IgD-negative memory B cell (primary cell): ENCODE data around the gene DDX31. TPM values are rescaled to one million over a fixed set of nuclear protein-coding genes. Genes with fewer than 3 reads are reported as not detected.

Experiments
- H3K27ac Mint-ChIP-seq, 3 donors: one replicate each; pipeline ENCODE4 v1.8.0; 2020 to 2022; ENCODE audit warnings: mild to moderate bottlenecking in 3 of 3, mixed read lengths in 3 of 3, moderate library complexity in 1 of 3
- H3K27me3 Mint-ChIP-seq: one replicate; pipeline ENCODE4 v1.8.0; 2021; ENCODE audit warnings: mixed read lengths
- H3K36me3 Mint-ChIP-seq: one replicate; pipeline ENCODE4 v1.8.0; 2020; ENCODE audit warnings: mild to moderate bottlenecking, mixed read lengths
- H3K4me1 Mint-ChIP-seq, 3 donors: one replicate each; pipeline ENCODE4 v1.8.0; 2020 to 2022; ENCODE audit warnings: mixed read lengths in 3 of 3, mild to moderate bottlenecking in 1 of 3
- H3K4me3 Mint-ChIP-seq, 4 donors: one replicate each; pipeline ENCODE4 v1.8.0; 2020 to 2022; ENCODE audit warnings: mild to moderate bottlenecking in 4 of 4, mixed read lengths in 4 of 4, moderate library complexity in 3 of 4
- H3K9me3 Mint-ChIP-seq, 3 donors: one replicate each; pipeline ENCODE4 v1.8.0; 2020 to 2021; ENCODE audit warnings: mixed read lengths in 3 of 3, mild to moderate bottlenecking in 1 of 3
- polyA plus RNA-seq: library from polyadenylated mRNA; unstranded; fragments of 300-500 nt; fragmentation: Illumina TruSeq; gene quantifications from one replicate; pipeline ENCODE4 v1.2.3, GENCODE V29; 2021

The DDX31 gene
- polyA plus RNA-seq, 1 donor from 2014 or later: 7.6 TPM

DNA sequence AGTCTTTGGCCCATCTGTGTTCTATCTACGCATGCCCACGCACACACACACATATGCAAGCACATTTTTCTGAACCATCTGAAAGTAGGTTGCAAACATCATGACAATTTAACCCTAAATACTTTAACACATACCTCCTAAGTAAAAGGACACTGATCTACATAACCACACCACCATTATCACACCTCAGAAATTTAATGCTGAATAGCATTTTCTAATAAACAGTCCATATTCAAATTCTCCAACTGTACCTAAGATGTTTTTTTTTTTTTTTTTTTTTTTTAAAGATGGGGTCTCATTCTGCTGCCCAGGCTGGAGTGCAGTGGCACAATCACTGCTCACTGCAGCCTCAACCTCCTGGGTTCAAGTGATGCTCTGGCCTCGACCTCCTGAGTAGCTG, 35.5 kb downstream of the DDX31 start:
- Mint-ChIP-seq H3K36me3 (peaks cover 8% of the 10 kb centered on the region), H3K27ac (no peak overlapping the region), H3K9me3 (no peaks in the 10 kb centered on the region), H3K4me3 (no peak overlapping the region), H3K4me1 (no peaks in the 10 kb centered on the region), H3K27me3 (no peaks in the 10 kb centered on the region)

DNA sequence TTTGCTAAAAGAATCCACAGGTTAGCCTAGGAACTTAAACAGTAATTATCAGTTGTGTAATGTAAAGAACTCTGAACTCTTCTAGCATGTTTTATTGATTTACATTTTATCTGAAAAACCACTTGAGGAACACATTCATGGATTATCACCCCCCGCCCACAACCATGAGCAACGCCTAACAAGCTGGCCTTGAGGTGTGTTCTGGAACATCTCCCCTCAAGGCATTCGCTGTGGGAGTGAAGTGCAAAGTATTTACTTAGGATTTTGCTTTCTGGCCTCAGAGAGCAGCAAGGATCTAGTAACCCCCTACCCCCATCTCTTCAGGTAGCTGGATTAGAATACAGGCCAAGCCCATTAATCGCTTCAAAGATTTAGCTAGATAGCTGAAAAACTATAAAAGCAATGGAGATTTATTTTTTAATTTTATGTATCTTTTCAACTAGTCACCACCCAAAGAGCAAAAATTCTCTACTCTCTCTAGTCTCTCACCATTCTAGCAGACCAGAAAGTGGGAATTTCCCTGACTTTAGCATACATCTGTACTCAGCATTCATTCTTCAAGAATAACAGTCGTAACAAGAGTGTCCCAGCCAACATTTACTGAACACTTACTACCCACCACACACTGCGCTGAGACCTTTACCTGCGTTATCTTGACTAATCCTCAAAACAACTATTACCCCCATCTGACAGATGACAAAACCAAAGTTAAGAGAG, 37.2 kb downstream of the DDX31 start:
- Mint-ChIP-seq H3K4me1 (no peaks in the 10 kb centered on the region), H3K36me3 (peaks cover 7% of the 10 kb centered on the region), H3K4me3 (no peak overlapping the region), H3K9me3 (no peaks in the 10 kb centered on the region), H3K27ac (no peak overlapping the region), H3K27me3 (no peaks in the 10 kb centered on the region)

DNA sequence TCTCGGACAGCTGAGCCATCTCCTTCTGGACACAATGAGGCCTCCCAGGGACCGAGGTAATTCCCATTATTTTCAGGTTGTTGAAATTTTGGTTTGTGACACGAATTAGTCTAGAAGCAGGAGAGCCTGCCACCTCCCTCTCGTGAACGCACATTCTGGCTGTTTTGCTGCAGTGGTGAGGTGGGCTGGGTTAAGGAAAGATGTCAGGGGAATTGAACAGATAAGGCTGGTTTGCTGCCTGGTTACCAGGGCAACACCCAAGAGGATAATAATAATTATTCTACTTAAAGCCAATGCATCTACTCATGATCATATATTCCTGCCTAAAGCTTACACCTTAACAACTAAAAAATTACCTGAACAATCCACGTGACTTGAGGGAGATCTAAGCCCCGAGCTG, 38.1 kb downstream of the DDX31 start:
- no peaks in the 10 kb centered on the region for H3K27me3 Mint-ChIP-seq
- H3K27ac Mint-ChIP-seq: no peak overlapping the region
- H3K4me3 Mint-ChIP-seq: no peak overlapping the region
- no peaks in the 10 kb centered on the region for H3K9me3 Mint-ChIP-seq
- no peaks in the 10 kb centered on the region for H3K4me1 Mint-ChIP-seq
- H3K36me3 Mint-ChIP-seq: peaks cover 3% of the 10 kb centered on the region

GRCh38 chr9:132631280-132631679, 38.5 kb downstream of the DDX31 start:
- peaks cover 3% of the 10 kb centered on the region for H3K36me3 Mint-ChIP-seq
- H3K27ac Mint-ChIP-seq: no peak overlapping the region
- H3K4me3 Mint-ChIP-seq: no peak overlapping the region
- H3K27me3 Mint-ChIP-seq: no peaks in the 10 kb centered on the region
- H3K9me3 Mint-ChIP-seq: no peaks in the 10 kb centered on the region
- H3K4me1 Mint-ChIP-seq: no peaks in the 10 kb centered on the region

GRCh38 chr9:132630811-132631210, 39.0 kb downstream of the DDX31 start:
- H3K4me3 Mint-ChIP-seq: no peak overlapping the region
- peaks cover 3% of the 10 kb centered on the region for H3K36me3 Mint-ChIP-seq

GRCh38 chr9:132630116-132630515, 39.7 kb downstream of the DDX31 start:
- H3K4me1 Mint-ChIP-seq: no peaks in the 10 kb centered on the region
- H3K9me3 Mint-ChIP-seq: no peaks in the 10 kb centered on the region
- no peak overlapping the region for H3K27ac Mint-ChIP-seq
- H3K27me3 Mint-ChIP-seq: no peaks in the 10 kb centered on the region
- peaks cover 3% of the 10 kb centered on the region for H3K36me3 Mint-ChIP-seq
- H3K4me3 Mint-ChIP-seq: no peak overlapping the region

More at GRCh38 chr9:132630811-132631210, 39.0 kb downstream of the DDX31 start:
- no peak overlapping the region for H3K27ac Mint-ChIP-seq
- no peaks in the 10 kb centered on the region for H3K4me1 Mint-ChIP-seq
- no peaks in the 10 kb centered on the region for H3K9me3 Mint-ChIP-seq
- no peaks in the 10 kb centered on the region for H3K27me3 Mint-ChIP-seq

DNA sequence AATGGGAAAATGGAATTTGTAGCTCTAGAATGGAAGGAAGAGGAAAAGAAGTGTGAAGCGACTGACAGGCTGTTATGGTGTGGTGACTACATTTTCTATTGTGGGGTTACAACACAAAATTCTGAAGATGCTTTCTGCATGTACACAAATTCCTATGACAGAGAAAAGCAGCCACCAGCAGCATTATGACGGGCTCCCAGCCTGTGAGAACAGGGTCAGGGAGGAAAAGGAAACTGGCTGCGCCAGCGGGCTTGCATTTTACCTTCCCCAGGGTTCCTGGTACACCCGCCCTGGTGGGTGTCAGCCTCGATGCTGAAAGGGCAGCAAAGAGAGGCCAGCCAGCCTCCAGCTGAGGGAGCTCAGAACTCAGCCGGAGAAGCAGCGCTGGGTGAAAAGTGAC, 41.0 kb downstream of the DDX31 start:
- no peaks in the 10 kb centered on the region for H3K9me3 Mint-ChIP-seq
- H3K4me1 Mint-ChIP-seq: no peaks in the 10 kb centered on the region
- H3K4me3 Mint-ChIP-seq: no peak overlapping the region
- H3K36me3 Mint-ChIP-seq: peaks cover 1% of the 10 kb centered on the region
- H3K27me3 Mint-ChIP-seq: no peaks in the 10 kb centered on the region
- no peak overlapping the region for H3K27ac Mint-ChIP-seq

DNA sequence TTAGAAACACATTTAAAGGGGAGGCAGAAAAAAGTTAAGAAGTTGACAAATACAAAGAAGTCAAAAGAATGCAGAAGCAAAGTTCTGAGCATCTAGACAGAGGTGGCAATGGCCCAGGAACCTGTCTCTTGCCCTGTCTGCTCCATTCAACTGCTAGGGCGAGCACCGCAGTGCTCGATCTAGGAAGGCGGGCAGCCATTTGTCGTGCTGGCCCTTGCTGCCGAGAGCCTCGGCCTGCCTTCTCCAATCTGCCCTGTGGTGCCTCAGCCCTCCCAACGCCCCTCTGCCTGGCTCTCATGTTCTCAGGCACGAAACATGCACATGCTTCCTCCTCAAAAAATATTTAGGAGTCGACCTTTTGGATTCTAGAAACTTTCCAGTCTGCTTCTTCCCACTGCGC, 42.2 kb downstream of the DDX31 start:
- Mint-ChIP-seq H3K4me3 (no peak overlapping the region), H3K27me3 (no peaks in the 10 kb centered on the region), H3K36me3 (no peaks in the 10 kb centered on the region)

DNA sequence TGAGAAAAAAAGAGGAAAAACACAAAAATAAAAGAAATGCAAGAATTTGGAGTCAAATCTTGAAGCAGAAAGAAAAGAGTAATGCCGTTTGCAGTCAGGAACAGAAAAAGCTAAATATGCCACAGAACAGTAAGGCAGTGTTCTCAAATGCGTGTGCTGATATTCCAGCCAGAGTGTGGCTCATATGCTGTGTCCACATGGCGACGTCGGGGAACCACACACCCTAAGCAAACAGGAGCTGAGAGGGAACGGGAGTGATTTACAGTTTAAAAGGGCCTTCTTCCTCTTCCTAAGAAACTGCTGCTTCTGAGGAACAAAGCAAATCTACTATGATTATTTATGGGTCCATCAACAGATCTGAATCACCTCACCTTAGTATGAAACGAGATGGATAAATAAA, 42.7 kb downstream of the DDX31 start:
- Mint-ChIP-seq H3K27ac (no peak overlapping the region), H3K36me3 (no peaks in the 10 kb centered on the region), H3K27me3 (no peaks in the 10 kb centered on the region), H3K4me1 (no peaks in the 10 kb centered on the region), H3K4me3 (no peak overlapping the region), H3K9me3 (no peaks in the 10 kb centered on the region)

More for the DNA sequence above, 42.2 kb downstream of the DDX31 start:
- Mint-ChIP-seq H3K9me3 (no peaks in the 10 kb centered on the region), H3K4me1 (no peaks in the 10 kb centered on the region), H3K27ac (no peak overlapping the region)

- Mint-ChIP-seq H3K4me3 (no peak overlapping the region), H3K27me3 (no peaks in the 10 kb centered on the region), H3K27ac (peak overlapping the region in 1 of 3 donors; percentile 80), H3K4me1 (no peaks in the 10 kb centered on the region), H3K36me3 (no peaks in the 10 kb centered on the region), H3K9me3 (no peaks in the 10 kb centered on the region)
Measured at GRCh38 chr9:132626285-132626684, 43.5 kb downstream of the DDX31 start.

- H3K4me1 Mint-ChIP-seq: peaks cover 0 to 1% (median 0%) of the 10 kb centered on the region in 3 donors
- H3K4me3 Mint-ChIP-seq: no peak overlapping the region
- H3K27me3 Mint-ChIP-seq: no peaks in the 10 kb centered on the region
- no peak overlapping the region for H3K27ac Mint-ChIP-seq
- no peaks in the 10 kb centered on the region for H3K36me3 Mint-ChIP-seq
- H3K9me3 Mint-ChIP-seq: no peaks in the 10 kb centered on the region
Measured at GRCh38 chr9:132622159-132622558, 47.6 kb downstream of the DDX31 start.

GRCh38 chr9:132616725-132617124, 53.1 kb downstream of the DDX31 start:
- no peaks in the 10 kb centered on the region for H3K9me3 Mint-ChIP-seq
- H3K36me3 Mint-ChIP-seq: peaks cover 8% of the 10 kb centered on the region
- H3K4me3 Mint-ChIP-seq: no peak overlapping the region
- peaks cover 0 to 1% (median 0%) of the 10 kb centered on the region in 3 donors for H3K4me1 Mint-ChIP-seq
- H3K27me3 Mint-ChIP-seq: no peaks in the 10 kb centered on the region
- no peak overlapping the region for H3K27ac Mint-ChIP-seq

DNA sequence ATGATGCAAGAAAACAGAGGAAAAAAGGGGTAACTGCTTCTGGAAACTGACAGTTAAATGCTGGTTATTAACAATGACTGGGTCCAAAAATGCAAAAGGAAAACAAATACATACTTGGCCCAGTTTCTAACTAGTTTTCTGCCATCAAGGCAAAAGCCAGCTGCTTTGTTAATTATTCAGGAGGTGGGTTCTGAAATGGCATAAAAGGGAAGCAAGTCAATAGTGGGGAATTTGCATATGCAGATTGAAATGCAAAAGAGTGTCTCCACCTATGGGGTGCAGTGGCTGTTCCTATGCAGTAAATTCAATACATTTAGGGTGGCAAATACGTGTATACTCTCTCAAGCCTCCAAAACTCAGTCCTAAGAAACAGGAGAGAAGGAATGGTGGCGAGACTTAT, 54.0 kb downstream of the DDX31 start:
- H3K4me1 Mint-ChIP-seq: peaks cover 0 to 1% (median 0%) of the 10 kb centered on the region in 3 donors
- no peaks in the 10 kb centered on the region for H3K9me3 Mint-ChIP-seq
- no peak overlapping the region for H3K4me3 Mint-ChIP-seq
- peak overlapping the region in 1 of 3 donors; percentile 13 for H3K27ac Mint-ChIP-seq
- peaks cover 11% of the 10 kb centered on the region for H3K36me3 Mint-ChIP-seq
- no peaks in the 10 kb centered on the region for H3K27me3 Mint-ChIP-seq

DNA sequence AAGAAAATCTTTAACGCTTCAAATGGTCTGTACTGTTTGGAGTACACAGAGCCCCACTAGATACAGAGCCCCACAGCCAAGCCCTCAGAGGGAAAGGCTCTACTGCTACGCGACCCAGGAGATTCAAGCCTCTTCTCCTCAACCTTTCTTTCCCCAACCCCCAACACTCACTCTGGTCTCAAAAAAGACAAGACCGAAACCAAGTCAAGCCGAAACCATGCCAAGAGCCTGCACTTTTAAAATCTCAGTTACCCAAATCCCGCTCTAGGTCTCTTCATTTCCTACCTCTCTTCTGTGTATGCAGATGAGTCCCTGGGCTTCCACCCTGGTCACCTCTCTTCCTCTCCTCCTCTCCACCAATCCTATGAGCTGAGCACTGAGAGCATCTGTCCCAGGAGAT, 55.5 kb downstream of the DDX31 start:
- Mint-ChIP-seq H3K4me3 (no peak overlapping the region), H3K9me3 (no peaks in the 10 kb centered on the region), H3K27me3 (no peaks in the 10 kb centered on the region), H3K36me3 (peaks cover 16% of the 10 kb centered on the region), H3K4me1 (peaks cover 0 to 1% (median 0%) of the 10 kb centered on the region in 3 donors), H3K27ac (no peak overlapping the region)

DNA sequence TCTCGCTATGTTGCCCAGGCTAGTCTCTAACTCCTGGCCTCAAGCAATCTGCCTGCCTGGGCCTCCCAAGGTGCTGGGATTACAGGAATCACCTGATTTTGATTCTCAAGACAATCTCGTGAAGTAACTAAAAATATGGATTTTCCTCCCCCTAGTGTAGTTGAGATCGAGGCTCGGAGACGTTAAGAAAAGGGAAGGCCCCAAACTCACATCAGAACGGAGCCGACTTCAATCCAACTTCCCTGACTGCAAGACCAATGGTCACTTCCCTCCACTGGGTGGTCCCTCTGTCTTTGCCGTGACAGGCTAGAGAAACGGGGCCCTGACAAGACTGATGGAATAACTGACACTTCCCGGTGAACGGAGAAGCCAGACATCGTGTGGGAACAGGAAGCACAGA, 59.1 kb downstream of the DDX31 start:
- Mint-ChIP-seq H3K36me3 (peaks cover 15% of the 10 kb centered on the region), H3K27ac (no peak overlapping the region), H3K4me3 (no peak overlapping the region), H3K4me1 (no peaks in the 10 kb centered on the region), H3K27me3 (no peaks in the 10 kb centered on the region), H3K9me3 (no peaks in the 10 kb centered on the region)

DNA sequence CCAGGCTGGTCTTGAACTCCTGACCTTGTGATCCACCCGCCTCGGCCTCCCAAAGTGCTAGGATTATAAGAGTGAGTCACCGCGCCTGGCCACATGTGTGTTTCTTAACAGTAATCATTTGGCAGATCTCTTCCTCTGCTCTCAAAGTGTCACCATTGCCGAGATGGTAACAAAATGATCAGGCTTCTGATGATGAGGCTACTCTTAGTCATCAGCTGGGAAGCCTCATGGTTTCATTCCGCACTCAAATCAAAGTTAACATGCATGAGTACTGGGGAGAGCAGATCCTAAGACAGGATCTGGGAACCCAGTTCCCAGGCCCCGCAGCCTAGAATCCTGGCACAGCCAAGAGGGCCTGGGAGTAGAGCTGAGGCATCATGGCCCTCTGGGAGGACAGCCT, 60.0 kb downstream of the DDX31 start:
- no peaks in the 10 kb centered on the region for H3K4me1 Mint-ChIP-seq
- H3K36me3 Mint-ChIP-seq: peaks cover 13% of the 10 kb centered on the region
- H3K27ac Mint-ChIP-seq: no peak overlapping the region
- no peak overlapping the region for H3K4me3 Mint-ChIP-seq
- no peaks in the 10 kb centered on the region for H3K9me3 Mint-ChIP-seq
- H3K27me3 Mint-ChIP-seq: no peaks in the 10 kb centered on the region
